Activated CD4-positive, alpha-beta T cell treated with anti-CD3 and anti-CD28 coated beads, Interleukin-2, amount 50 U/mL, for 16 hours (primary cell): ENCODE results near the gene RO60.

Experiments
- DNase-seq: peaks from one replicate; pipeline ENCODE4 v3.0.0-alpha.2; 2020

Gene RO60

GRCh38 chr1:193062698-193063463 lies 3.5 kb downstream of the RO60 start:
- DNase-seq: no peak

GRCh38 chr1:193065954-193066353 lies 6.5 kb downstream of the RO60 start:
- no peak for DNase-seq

- no peak for DNase-seq
Observed at GRCh38 chr1:193066606-193067005, 7.2 kb downstream of the RO60 start.

- DNase-seq: no peak
Observed at GRCh38 chr1:193068013-193068412, 8.6 kb downstream of the RO60 start.

- DNase-seq: no peak
Observed at GRCh38 chr1:193069748-193070385, 10.5 kb downstream of the RO60 start.

- DNase-seq: no peak
Observed at GRCh38 chr1:193070386-193070753, 11.0 kb downstream of the RO60 start.

- DNase-seq: peak; percentile 70
Observed at GRCh38 chr1:193070942-193071341, 11.5 kb downstream of the RO60 start.

- DNase-seq: no peak
Observed at GRCh38 chr1:193077991-193078390, 18.6 kb downstream of the RO60 start.

GRCh38 chr1:193079187-193079586 lies 19.8 kb downstream of the RO60 start:
- no peak for DNase-seq

GRCh38 chr1:193083365-193084088 lies 24.1 kb downstream of the RO60 start:
- no peak for DNase-seq

- no peak for DNase-seq
Observed at GRCh38 chr1:193085263-193085662, 25.9 kb downstream of the RO60 start.

- DNase-seq: no peak
Observed at GRCh38 chr1:193086342-193086741, 26.9 kb downstream of the RO60 start.

- no peak for DNase-seq
Observed at GRCh38 chr1:193087893-193088292, 28.5 kb downstream of the RO60 start.

GRCh38 chr1:193090865-193091264 lies 31.5 kb downstream of the RO60 start:
- DNase-seq: no peak

GRCh38 chr1:193094112-193094511 lies 34.7 kb downstream of the RO60 start:
- no peak for DNase-seq

- no peak for DNase-seq
Observed at GRCh38 chr1:193102662-193103061, 43.2 kb downstream of the RO60 start.

- peak; percentile 27 for DNase-seq
Observed at GRCh38 chr1:193103759-193104501, 44.5 kb downstream of the RO60 start.

- peak; percentile 15 for DNase-seq
Observed at GRCh38 chr1:193104502-193104906, 45.1 kb downstream of the RO60 start.

GRCh38 chr1:193104907-193105820 lies 45.8 kb downstream of the RO60 start, which contains the start of gene GLRX2:
Gene GLRX2 (minus strand): TSS chr1:193105414. CDS start chr1:193105382, 32 bp downstream.
- DNase-seq: peak; percentile 73

- DNase-seq: no peak
Observed at GRCh38 chr1:193105821-193106177, 46.4 kb downstream of the RO60 start.

- DNase-seq: no peak
Observed at GRCh38 chr1:193108471-193108870, 49.1 kb downstream of the RO60 start.
